ENCODE data around the gene GDPD4. TPM values are rescaled to one million over a fixed set of nuclear protein-coding genes. Genes with fewer than 3 reads are reported as not detected.

The GDPD4 gene
- total RNA-seq, 4 donors from 2014 or later, result not detected

GRCh38 chr11:77318600-77318999 lies 17.1 kb upstream of the GDPD4 start:
- Histone ChIP-seq H3K36me3 (peaks cover 0 to 8% (median 0%) of the 10 kb centered on the region in 3 donors), H3K4me3 (no peak overlapping the region), H3K27ac (no peak overlapping the region), H3K4me1 (no peaks in the 10 kb centered on the region), H3K9me3 (no peaks in the 10 kb centered on the region), H3K27me3 (no peaks in the 10 kb centered on the region)
- DNase-seq, result no peak
- no peak for TF ChIP-seq POLR2A (IDR thresholded peaks at IDR 0.05)
- TF ChIP-seq, protein P1, sequence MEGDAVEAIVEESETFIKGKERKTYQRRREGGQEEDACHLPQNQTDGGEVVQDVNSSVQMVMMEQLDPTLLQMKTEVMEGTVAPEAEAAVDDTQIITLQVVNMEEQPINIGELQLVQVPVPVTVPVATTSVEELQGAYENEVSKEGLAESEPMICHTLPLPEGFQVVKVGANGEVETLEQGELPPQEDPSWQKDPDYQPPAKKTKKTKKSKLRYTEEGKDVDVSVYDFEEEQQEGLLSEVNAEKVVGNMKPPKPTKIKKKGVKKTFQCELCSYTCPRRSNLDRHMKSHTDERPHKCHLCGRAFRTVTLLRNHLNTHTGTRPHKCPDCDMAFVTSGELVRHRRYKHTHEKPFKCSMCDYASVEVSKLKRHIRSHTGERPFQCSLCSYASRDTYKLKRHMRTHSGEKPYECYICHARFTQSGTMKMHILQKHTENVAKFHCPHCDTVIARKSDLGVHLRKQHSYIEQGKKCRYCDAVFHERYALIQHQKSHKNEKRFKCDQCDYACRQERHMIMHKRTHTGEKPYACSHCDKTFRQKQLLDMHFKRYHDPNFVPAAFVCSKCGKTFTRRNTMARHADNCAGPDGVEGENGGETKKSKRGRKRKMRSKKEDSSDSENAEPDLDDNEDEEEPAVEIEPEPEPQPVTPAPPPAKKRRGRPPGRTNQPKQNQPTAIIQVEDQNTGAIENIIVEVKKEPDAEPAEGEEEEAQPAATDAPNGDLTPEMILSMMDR (IDR thresholded peaks at IDR 0.05), result no peak

- Histone ChIP-seq H3K36me3 (no peaks in the 10 kb centered on the region), H3K4me1 (no peaks in the 10 kb centered on the region), H3K27me3 (no peaks in the 10 kb centered on the region), H3K4me3 (no peak overlapping the region), H3K9me3 (no peaks in the 10 kb centered on the region), H3K27ac (no peak overlapping the region)
- TF ChIP-seq, protein P1 (IDR thresholded peaks at IDR 0.05), result no peak
- TF ChIP-seq POLR2A (IDR thresholded peaks at IDR 0.05), result no peak
- DNase-seq, result no peak
These were observed 15.4 kb upstream of the GDPD4 start for GRCh38 chr11:77316733-77317342.

DNA sequence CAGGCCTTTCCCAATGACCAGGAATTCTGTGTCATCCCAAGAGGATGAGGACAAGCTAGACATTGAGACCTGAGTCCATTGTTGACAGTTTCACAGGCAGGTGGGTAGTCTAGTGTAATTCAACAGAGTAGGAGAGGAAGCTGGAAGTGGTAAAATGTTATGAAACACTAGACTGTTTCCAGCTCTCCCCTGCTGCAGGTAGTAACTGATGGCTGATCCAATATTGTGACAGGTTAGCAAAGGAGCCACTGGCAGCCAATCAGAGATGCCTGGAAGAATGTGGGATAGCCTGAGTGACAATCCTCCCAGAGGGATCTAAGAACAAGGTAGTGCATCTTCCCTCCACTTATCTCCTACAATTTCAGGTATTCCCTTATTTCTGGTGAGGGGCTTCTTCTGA lies 10.6 kb upstream of the GDPD4 start:
- H3K4me3 ChIP-seq, result no peak overlapping the region
- no peak for TF ChIP-seq POLR2A (IDR thresholded peaks at IDR 0.05)
- TF ChIP-seq, protein P1 (IDR thresholded peaks at IDR 0.05), result no peak
- H3K4me1 ChIP-seq, result no peaks in the 10 kb centered on the region

DNA sequence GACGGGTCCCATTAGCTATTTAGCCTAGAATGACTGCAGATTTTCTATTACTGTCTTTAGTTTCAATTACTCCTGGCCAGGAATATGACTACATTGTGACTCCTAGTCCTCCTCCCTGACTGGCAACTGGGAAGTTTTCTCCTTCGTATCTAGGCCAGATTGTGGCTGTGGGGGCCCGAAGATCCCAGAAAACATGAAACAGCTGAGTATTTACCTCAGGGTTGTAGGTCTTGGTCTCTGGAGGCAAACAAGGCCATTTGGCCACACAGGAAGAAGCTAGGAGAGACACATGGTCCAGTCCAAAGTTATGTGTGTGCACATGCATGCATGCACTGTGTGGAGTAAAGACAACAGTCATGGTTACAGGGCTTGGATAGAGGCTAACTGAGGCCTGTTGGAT lies 10.2 kb upstream of the GDPD4 start:
- no peak for DNase-seq
- no peak overlapping the region for H3K4me3 ChIP-seq
- H3K27ac ChIP-seq, result no peak overlapping the region
- H3K4me1 ChIP-seq, result no peaks in the 10 kb centered on the region
- H3K27me3 ChIP-seq, result no peaks in the 10 kb centered on the region
- H3K9me3 ChIP-seq, result no peaks in the 10 kb centered on the region
- H3K36me3 ChIP-seq, result no peaks in the 10 kb centered on the region
- TF ChIP-seq POLR2A (IDR thresholded peaks at IDR 0.05), result no peak
- TF ChIP-seq, protein P1 (IDR thresholded peaks at IDR 0.05), result no peak

More for the DNA sequence above, 10.6 kb upstream of the GDPD4 start:
- Histone ChIP-seq H3K27me3 (no peaks in the 10 kb centered on the region), H3K27ac (no peak overlapping the region), H3K36me3 (no peaks in the 10 kb centered on the region), H3K9me3 (no peaks in the 10 kb centered on the region)
- no peak for DNase-seq

DNA sequence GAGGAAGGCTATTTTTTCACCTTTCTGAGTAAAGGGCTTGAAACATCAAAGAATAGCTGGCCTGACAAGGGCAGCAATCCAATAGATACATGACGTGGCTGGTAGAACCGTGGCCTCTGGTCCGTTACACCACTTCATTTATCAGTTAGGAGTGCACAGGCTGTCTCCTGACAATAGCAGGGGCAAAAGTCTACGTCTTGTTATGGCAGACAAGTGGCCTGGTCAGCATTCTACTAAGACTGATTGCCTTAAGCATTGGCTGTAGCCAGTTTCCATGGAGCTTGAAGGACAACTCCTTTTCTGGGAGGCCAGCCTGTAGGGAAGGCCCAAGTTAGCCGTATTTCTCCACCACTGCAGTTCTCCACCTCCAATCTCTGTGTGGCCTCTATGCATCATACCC lies 9.2 kb upstream of the GDPD4 start:
- no peak overlapping the region for H3K27ac ChIP-seq
- no peak for DNase-seq

More for the DNA sequence above, 9.2 kb upstream of the GDPD4 start:
- Histone ChIP-seq H3K4me1 (no peaks in the 10 kb centered on the region), H3K4me3 (no peak overlapping the region), H3K27me3 (no peaks in the 10 kb centered on the region), H3K9me3 (no peaks in the 10 kb centered on the region), H3K36me3 (no peaks in the 10 kb centered on the region)
- TF ChIP-seq, protein P1 (IDR thresholded peaks at IDR 0.05), result no peak

All from Peyer's patch (tissue), 4 donors.